HepG2 (cell line): ENCODE measurements around the gene CCDC34. TPM values are rescaled to one million over a fixed set of nuclear protein-coding genes. Genes with fewer than 3 reads are reported as not detected.

Experiments
- ATF7-NPFF ChIP-seq: sonication (generic); formaldehyde crosslinking; IDR thresholded peaks from 2 replicates; pipeline ENCODE4 v1.8.1; 2023; ENCODE audit warnings: mild to moderate bottlenecking, low read depth, missing genetic modification reagents, moderate library complexity
- FOSL2 ChIP-seq: sonication (generic); formaldehyde crosslinking; IDR thresholded peaks from 2 replicates; pipeline ENCODE4 v1.4.0; 2020; ENCODE audit warnings: missing genetic modification reagents
- GABPB1 ChIP-seq: IDR thresholded peaks from 2 replicates; pipeline ENCODE4 v1.6.1; 2016; ENCODE audit warnings: mild to moderate bottlenecking, missing genetic modification reagents, moderate library complexity, missing compliant biosample characterization
- GMEB1 ChIP-seq: sonication (generic); formaldehyde crosslinking; IDR thresholded peaks from 2 replicates; pipeline ENCODE4 v1.5.1; 2020; ENCODE audit warnings: missing genetic modification reagents, mild to moderate bottlenecking, borderline replicate concordance
- HIC2 ChIP-seq: sonication (generic); formaldehyde crosslinking; IDR thresholded peaks from 2 replicates; pipeline ENCODE4 v1.9.0; 2022; ENCODE audit warnings: low read depth, missing genetic modification reagents
- HNF1B ChIP-seq: sonication (generic); formaldehyde crosslinking; IDR thresholded peaks from 2 replicates; pipeline ENCODE4 v1.5.1; 2020; ENCODE audit warnings: mild to moderate bottlenecking, moderate library complexity, missing genetic modification reagents
- HOMEZ ChIP-seq: IDR thresholded peaks from 2 replicates; pipeline ENCODE4 v1.6.1; 2016; ENCODE audit warnings: low read depth
- IRF2 ChIP-seq: IDR thresholded peaks from 2 replicates; pipeline ENCODE4 v1.6.1; 2018; ENCODE audit warnings: missing genetic modification reagents, missing compliant biosample characterization
- KDM2A ChIP-seq: sonication (generic); formaldehyde crosslinking; IDR thresholded peaks from 2 replicates; pipeline ENCODE4 v1.4.0; 2020; ENCODE audit warnings: low read depth, missing genetic modification reagents, borderline replicate concordance
- PATZ1 ChIP-seq: sonication (generic); formaldehyde crosslinking; IDR thresholded peaks from 2 replicates; pipeline ENCODE4 v1.4.0; 2020; ENCODE audit warnings: missing genetic modification reagents
- RXRB ChIP-seq: IDR thresholded peaks from 2 replicates; pipeline ENCODE4 v1.6.1; 2016; ENCODE audit warnings: borderline replicate concordance, missing genetic modification reagents, missing compliant biosample characterization
- TBX2 ChIP-seq: sonication (generic); formaldehyde crosslinking; IDR thresholded peaks from 2 replicates; pipeline ENCODE4 v1.5.0; 2020; ENCODE audit warnings: missing genetic modification reagents, mild to moderate bottlenecking, borderline replicate concordance
- TFE3 ChIP-seq: IDR thresholded peaks from 2 replicates; pipeline ENCODE4 v1.6.1; 2016
- ZNF225 ChIP-seq: sonication (generic); formaldehyde crosslinking; IDR thresholded peaks from 2 replicates; pipeline ENCODE4 v1.4.0; 2020; ENCODE audit warnings: mild to moderate bottlenecking, missing genetic modification reagents
- ZNF614 ChIP-seq: IDR thresholded peaks from 2 replicates; pipeline ENCODE4 v1.6.1; 2018; ENCODE audit warnings: missing biosample characterization, missing genetic modification reagents, inconsistent platforms, borderline replicate concordance
- ZSCAN25 ChIP-seq: sonication (generic); formaldehyde crosslinking; IDR thresholded peaks from 2 replicates; pipeline ENCODE4 v1.8.0; 2022; ENCODE audit warnings: mild to moderate bottlenecking, missing genetic modification reagents
- polyA plus RNA-seq, 8 experiments: library from polyadenylated mRNA; depleted of rRNA in 3 of 8; stranded (reverse) in 7 of 8; unstranded in 1 of 8; fragments of >200 nt; fragmentation: Illumina TruSeq in 4 of 8; extraction: Trizol in 4 of 8; gene quantifications; 2 replicates each; pipeline versions ENCODE4 v1.2.1 to v1.2.3, GENCODE V29; 2011 to 2016; ENCODE audit warnings: low read depth in 4 of 8, missing spikeins in 1 of 8, mixed read lengths in 1 of 8; ENCODE audit not compliant: insufficient read depth in 1 of 8
- total RNA-seq, 5 experiments: library from RNA; depleted of rRNA; stranded (reverse); fragments of >200 nt; fragmentation: Illumina TruSeq; extraction: Trizol; gene quantifications; 2 replicates each; pipeline ENCODE4 v1.2.3, GENCODE V29; 2016; ENCODE audit warnings: low read depth in 1 of 5

Gene CCDC34
- total and polyA plus RNA-seq, 2 of the 13 experiments (the other 11 are each of a cell fraction or from before 2014, with no cell fraction given) = 7.6 to 34.3 TPM

GRCh38 chr11:27321340-27321739 is 41.7 kb downstream of the CCDC34 start (continued):
- TF ChIP-seq IRF2 (CRISPR knock-in tag) = peak; percentile 64; the same call in 1 of the 2 replicates
- peak; percentile 22; the same call in 1 of the 2 replicates for TF ChIP-seq KDM2A (CRISPR knock-in tag)
- 0 out of 2 replicates have a peak, but pooled peaks have one; percentile 21 for TF ChIP-seq TFE3 (CRISPR knock-in tag)
- TF ChIP-seq HOMEZ = peak; percentile 52; the same call in 1 of the 2 replicates
- 0 out of 2 replicates have a peak, but pooled peaks have one; percentile 38 for TF ChIP-seq ZNF225
- TF ChIP-seq HNF1B (CRISPR knock-in tag) = 0 out of 2 replicates have a peak, but pooled peaks have one; percentile 32
- 0 out of 2 replicates have a peak, but pooled peaks have one; percentile 15 for TF ChIP-seq GABPB1 (CRISPR knock-in tag)
- peak; percentile 63; the same call in 1 of the 2 replicates for TF ChIP-seq ZSCAN25 (CRISPR knock-in tag)
- TF ChIP-seq GMEB1 (CRISPR knock-in tag) = 0 out of 2 replicates have a peak, but pooled peaks have one; percentile 14
- TF ChIP-seq TBX2 (CRISPR knock-in tag) = peak; percentile 46; the same call in 1 of the 2 replicates
- TF ChIP-seq HIC2 (CRISPR knock-in tag) = peak; percentile 94
- TF ChIP-seq RXRB (CRISPR knock-in tag) = peak; percentile 64
- 0 out of 2 replicates have a peak, but pooled peaks have one; percentile 28 for TF ChIP-seq ATF7-NPFF (CRISPR knock-in tag)
- TF ChIP-seq FOSL2 = 0 out of 2 replicates have a peak, but pooled peaks have one; percentile 11
- TF ChIP-seq PATZ1 = peak; percentile 40; the same call in 1 of the 2 replicates
- peak; percentile 54; the same call in 1 of the 2 replicates for TF ChIP-seq ZNF614
